ENCODE results near the gene SLC5A6.

SLC5A6 gene

GRCh38 chr2:27221166-27221565 lies 9.1 kb upstream of the SLC5A6 start:
- no peak overlapping the region for H3K27ac ChIP-seq
- TF ChIP-seq CTCF (conservative IDR thresholded peaks at IDR 0.05) = no peak
- TF ChIP-seq ZFX (IDR thresholded peaks at IDR 0.05) = no peak

- no peak overlapping the region for H3K27ac ChIP-seq
- TF ChIP-seq ZFX (IDR thresholded peaks at IDR 0.05) = no peak
- TF ChIP-seq CTCF (conservative IDR thresholded peaks at IDR 0.05) = no peak
Observed at GRCh38 chr2:27220091-27220490, 8.0 kb upstream of the SLC5A6 start.

- TF ChIP-seq CTCF (conservative IDR thresholded peaks at IDR 0.05) (no peak), ZFX (IDR thresholded peaks at IDR 0.05) (no peak)
- no peak overlapping the region for H3K27ac ChIP-seq
Observed at GRCh38 chr2:27219091-27219490, 7.0 kb upstream of the SLC5A6 start.

GRCh38 chr2:27218614-27219013 lies 6.5 kb upstream of the SLC5A6 start:
- H3K27ac ChIP-seq = no peak overlapping the region
- TF ChIP-seq CTCF (conservative IDR thresholded peaks at IDR 0.05) = no peak
- TF ChIP-seq ZFX (IDR thresholded peaks at IDR 0.05) = no peak

- H3K27ac ChIP-seq = peak within 1 kb of the TSS; percentile 86
- TF ChIP-seq CTCF (conservative IDR thresholded peaks at IDR 0.05) (no peak; the same call in 1 of the 2 replicates), ZFX (IDR thresholded peaks at IDR 0.05) (no peak)
Observed at GRCh38 chr2:27217173-27218121, 5.4 kb upstream of the SLC5A6 start, which contains the start of gene CAD. Gene CAD, plus strand, starts transcription at chr2:27217369. Its CDS starts 183 bp downstream, at chr2:27217552.

GRCh38 chr2:27216416-27217137 lies 4.5 kb upstream of the SLC5A6 start:
- TF ChIP-seq ZFX (IDR thresholded peaks at IDR 0.05) = no peak
- H3K27ac ChIP-seq = peak overlapping the region; percentile 86

GRCh38 chr2:27214941-27215340 lies 2.9 kb upstream of the SLC5A6 start:
- no peak overlapping the region for H3K27ac ChIP-seq
- TF ChIP-seq ZFX (IDR thresholded peaks at IDR 0.05) (no peak), CTCF (conservative IDR thresholded peaks at IDR 0.05) (no peak)
